Stimulated activated CD8-positive, alpha-beta memory T cell treated with anti-CD3 and anti-CD28 coated beads, Interleukin-12 subunit alpha, Interleukin-12 subunit beta, amount 100 ng/mL, for 4 hours (primary cell): Measurements from ENCODE around the gene ZBTB47.

Source experiments
- DNase-seq: peaks from one replicate; pipeline ENCODE4 v3.0.0-alpha.2; 2020; ENCODE audit warnings: low read depth

The ZBTB47 gene

GRCh38 chr3:42665050-42665878 is 11.8 kb downstream of the ZBTB47 start:
- no peak for DNase-seq

- no peak for DNase-seq
Measured at GRCh38 chr3:42666022-42666421, 12.5 kb downstream of the ZBTB47 start.

DNA sequence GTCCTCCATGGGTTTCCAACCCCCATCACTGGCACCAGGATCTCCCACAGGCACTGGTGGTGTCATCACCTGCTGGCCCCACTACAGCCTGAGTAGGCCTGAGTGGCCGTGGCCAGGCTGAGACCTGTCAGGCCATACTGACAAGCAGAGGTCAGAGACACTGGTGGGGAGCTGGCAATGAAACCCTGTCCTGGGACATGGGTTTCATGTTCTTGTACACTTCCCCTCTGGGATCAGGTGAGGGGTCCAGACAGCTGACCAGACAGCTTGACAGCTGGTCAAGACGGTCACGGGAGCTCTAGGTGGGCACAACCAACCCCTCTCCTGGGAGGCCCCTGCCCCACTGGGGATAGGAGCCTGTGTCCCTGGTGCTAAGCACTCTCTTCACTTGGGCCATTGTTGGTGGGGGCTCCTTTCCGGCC is 13.1 kb downstream of the ZBTB47 start:
- no peak for DNase-seq

DNA sequence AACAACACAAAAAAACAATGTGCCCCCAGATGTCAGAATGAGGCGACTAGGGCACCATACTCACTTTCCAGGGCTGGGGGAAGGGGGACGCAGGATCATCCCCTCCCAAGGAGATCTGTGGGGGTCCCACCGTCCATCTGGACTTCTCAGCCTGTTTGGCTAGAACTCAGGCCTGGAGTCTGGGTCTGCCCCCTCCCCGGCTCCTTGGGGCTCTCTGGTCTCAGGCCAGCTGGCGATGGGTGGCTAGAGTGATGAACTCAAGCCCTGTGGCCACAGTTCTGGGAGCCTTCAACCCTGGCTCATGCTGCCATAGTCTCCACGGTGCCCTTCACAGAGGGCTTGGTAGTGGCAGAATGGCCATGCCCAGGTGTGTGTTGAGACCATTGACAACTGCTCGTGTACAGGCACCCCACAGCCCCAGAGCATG is 13.6 kb downstream of the ZBTB47 start:
- DNase-seq: no peak

DNA sequence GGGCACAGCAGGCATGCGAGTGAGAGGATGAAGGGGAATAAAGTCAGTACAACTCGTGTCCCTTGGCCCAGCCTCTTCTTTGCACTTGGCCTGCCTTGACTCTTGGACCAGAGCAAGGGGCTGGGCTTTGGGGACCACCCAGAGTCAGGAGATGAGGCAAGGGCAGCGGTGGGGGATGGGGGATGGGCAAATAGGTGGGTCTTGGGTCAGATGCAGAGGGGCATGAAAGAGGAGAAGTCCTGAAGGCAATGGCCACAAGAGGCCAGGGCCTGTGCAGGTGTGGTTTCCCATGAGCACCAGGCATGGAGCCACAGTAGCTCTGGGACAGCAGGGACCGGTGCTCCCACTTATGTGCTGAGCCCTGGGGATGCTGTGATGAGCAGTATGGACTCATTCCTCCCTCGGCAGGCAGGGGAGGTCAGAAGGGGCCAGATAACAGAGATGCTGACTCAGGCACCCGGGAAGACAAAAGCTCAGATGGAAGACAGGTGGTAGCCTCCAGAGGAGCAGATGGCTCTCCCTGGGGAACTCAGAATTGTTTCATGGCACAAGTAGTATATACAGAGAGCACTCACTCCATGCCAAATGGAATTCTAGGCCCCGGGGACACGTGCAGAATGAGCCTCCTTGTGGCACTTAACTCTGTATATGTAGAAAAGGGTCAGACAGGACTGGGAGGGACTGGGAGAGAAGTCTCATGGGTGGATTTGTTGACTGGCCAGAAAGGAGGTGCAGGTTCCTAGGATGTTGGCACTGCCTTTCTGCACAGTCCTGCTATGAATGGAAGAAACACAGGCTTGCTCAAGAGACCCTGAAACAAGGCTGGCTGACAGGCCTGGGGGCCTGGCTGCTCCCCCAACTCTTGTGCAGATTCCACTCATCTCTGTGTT is 14.3 kb downstream of the ZBTB47 start:
- DNase-seq: no peak

DNA sequence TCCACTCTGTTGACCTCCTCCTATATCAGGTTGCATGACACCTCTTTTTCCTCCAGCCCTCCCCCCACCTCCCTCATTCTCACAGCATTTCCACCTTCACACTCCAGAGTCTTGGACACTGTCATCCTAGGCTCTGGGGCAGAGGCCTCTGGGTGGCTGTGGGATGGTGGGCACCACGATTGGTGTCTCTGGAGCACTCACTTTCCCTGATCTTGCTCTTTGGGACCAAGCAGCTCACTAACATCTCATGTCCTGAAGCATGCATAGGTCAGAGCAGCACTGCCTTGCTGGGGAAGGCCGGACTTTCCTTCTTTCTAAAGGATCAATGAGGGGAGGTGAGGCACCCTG is 14.9 kb downstream of the ZBTB47 start:
- no peak for DNase-seq

DNA sequence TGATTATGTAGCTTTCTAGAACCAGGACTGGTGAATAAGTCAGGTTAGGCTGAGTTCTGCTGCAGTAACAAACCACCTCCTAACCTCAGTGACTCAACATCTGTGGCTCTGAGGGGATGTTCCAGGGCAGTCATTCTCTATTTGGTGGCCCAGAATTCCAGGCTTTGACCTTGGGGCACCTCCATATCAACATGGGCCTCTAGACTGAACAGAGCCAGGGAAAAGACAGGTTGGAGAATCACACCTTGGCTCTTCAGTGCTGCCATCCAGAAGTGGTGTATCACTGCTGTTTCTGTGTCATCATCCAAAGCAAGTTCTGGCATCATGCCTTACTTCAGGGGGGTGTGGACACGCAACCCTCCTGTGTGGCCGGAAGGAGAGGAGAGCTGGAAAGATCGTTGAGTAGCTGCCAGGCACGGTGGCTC is 15.3 kb downstream of the ZBTB47 start:
- DNase-seq: no peak

GRCh38 chr3:42670051-42670576 is 16.6 kb downstream of the ZBTB47 start:
- no peak for DNase-seq

DNA sequence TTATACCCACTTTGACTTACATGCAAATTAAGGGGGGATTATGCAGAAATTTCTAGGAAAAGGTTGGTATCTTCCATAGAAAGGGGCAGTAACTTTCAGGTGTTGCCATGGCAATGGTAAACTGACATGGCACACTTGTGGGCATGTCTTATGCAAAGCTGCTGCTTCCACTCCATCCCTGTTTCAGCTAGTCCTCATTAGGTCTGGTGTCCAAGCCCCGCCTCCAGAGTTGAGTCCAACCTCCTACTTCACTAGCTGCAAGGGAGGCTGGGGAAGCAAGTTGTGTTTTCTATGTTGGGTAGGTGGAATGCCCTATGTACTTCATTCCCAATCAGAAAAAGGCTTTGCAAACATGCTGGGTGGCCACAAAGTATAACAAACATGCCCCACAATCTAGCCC is 17.2 kb downstream of the ZBTB47 start:
- no peak for DNase-seq

GRCh38 chr3:42672515-42672914 is 19.0 kb downstream of the ZBTB47 start:
- DNase-seq: no peak

DNA sequence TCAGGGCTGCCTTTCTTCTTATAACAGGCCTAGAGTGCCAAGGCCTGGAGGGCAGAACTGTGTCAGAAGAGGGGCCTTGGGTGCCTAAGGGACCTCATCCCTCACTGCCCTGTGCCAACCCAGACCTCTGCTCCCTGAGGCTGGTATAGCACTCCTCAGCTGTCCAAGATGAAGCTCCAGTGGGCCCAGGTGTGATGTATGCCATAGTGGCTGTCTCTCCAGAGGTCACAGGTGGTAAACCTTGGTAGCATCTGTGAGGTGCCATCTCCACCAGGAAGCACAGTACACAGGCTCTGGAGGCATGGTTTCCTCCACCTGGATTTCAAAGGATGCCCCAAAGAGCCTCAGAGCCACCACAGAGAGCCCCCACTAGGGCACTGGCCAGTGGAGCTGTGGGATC is 19.6 kb downstream of the ZBTB47 start:
- DNase-seq: no peak

GRCh38 chr3:42674146-42674545 is 20.6 kb downstream of the ZBTB47 start:
- DNase-seq: no peak

- no peak for DNase-seq
Measured at GRCh38 chr3:42675909-42676308, 22.4 kb downstream of the ZBTB47 start.

DNA sequence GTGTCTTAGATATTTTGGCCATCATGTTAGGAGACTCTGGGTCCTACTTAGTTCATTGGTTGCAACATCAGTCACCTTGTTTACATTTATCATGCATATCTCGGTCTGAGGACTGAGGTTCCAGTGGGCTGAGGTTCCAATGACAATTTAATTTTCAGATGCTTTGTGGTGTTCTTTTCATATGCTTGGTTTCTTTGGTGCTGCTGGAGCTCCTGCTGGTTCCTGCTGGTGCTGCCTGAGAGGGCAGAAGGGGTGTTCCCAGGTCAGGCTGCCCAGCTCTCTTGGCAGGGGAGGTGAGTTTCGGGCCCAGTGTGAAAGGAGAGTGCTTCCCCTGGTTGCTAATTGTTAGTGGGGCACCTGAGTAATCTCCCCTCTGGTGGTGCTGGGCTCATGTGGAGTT is 24.9 kb downstream of the ZBTB47 start:
- no peak for DNase-seq

- DNase-seq: no peak
Measured at GRCh38 chr3:42680271-42680670, 26.8 kb downstream of the ZBTB47 start.

DNA sequence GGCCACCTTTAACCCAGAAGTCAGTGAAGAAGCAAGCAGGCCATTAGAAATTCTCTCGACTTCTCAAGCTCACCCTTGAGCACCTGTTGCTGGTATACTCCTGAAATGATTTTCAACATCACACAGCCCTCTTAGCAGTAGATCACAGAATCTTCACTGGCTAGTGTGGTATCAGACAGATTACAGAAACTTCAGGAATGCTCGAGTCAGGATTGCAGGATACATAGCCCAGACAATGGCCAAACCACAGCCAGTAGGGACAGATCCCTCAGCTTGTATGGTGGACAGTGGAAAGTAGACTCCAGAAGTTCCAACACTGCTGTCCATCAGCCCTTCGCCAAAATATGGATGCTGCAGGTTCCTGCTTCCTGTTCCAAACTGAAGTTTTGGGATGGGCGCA is 27.3 kb downstream of the ZBTB47 start:
- DNase-seq: no peak

DNA sequence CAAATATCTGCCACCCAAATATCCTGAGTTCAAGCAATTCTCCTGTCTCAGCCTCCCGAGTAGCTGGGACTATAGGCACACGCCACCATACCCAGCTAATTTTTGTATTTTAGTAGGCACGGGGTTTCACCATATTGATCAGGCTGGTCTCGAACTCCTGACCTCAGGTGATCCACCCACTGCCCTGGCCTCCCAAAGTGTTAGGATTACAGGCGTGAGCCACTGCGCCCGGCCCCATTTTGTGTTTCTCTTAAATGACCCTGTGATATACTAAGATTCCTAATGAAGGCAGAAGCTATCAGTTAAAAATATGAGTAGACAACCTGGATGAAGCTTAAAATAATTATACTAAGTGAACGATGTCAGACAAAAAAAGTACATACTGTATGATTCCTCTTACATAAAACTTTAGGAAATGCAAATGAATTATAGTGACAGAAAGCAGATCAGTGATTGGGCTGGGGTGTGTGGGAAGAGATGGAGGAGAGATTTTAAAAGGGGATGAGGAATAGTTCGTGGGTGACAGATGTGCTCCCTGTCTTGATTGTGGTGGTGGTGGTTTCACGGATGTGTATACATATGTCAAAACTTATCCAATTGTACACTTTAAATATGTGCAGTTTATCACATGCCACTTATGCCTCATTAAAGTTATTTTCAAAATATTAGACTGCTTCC is 28.0 kb downstream of the ZBTB47 start:
- no peak for DNase-seq

DNA sequence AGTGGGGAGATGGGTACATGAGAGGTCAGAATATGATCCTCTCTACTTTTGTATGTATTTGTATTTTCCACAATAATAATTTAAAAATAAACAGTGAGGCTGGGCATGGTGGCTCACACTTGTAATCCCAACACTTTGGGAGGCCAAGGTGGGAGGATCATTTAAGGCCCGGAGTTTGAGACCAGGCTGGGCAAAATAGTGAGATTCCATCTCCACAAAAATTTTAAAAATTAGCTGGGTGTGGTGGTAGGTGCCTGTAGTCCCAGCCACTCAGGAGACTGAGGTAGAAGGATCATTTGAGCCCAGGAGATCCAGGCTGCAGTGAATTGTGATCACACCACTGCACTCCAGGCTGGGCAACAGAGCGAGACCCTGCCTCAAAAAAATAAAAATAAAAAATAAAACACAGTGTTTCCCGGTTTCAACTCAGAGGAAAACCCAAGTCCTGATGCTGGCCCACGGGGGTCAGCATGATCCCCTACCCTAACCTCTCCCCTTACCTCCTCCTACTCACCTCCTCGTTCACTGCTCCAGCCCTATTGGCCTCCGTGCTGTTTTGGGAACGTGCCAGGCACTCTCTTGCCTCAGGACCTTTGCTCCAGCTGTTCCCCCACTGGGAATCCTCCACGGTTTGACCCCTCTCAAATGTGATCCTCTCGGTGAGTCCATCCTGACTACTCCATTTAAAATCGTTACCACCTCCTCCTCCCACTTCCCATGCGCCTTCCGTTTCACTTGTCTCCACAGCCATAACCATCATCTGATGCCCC is 29.0 kb downstream of the ZBTB47 start:
- DNase-seq: no peak

DNA sequence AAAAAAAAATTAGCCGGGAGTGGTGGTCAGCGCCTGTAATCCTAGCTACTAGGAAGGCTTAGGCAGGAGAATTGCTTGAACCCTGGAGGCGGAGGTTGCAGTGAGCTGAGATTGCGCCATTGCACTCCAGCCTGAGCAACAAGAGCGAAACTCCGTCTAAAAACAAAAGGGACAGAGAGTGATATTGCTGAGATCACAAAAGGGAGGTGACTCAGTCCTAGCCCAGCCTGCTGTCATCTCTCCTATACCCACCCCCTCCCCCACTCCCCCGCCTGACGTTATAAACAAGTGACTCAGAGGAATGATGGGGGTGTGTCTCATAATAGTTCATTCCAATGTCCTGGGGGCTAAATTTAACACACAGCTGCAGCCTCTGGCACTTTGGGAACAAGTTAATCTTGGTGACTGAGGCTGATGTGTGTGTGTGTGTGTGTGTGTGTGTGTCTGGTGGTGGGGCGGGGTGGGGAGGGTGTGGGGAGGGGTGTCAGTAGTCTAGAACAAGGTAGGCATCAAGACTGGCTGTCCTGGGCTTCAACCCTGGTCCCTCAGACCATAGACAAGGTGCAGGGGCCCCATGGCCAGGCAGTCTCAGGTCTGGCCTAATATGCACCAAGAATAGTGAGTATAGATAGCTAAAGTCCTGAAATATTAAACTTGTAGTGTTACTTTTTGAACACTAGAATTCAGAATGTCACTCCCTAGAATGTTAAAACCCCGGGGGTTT is 30.5 kb downstream of the ZBTB47 start:
- no peak for DNase-seq

GRCh38 chr3:42684632-42685362 is 31.3 kb downstream of the ZBTB47 start:
- no peak for DNase-seq
